ENCODE measurements around the gene NANP. TPM values are rescaled to one million over a fixed set of nuclear protein-coding genes. Genes with fewer than 3 reads are reported as not detected.

Gene NANP
- total RNA-seq, 1 experiment from 2014 or later: 7.1 TPM

- H3K9me3 Mint-ChIP-seq: peaks cover 17 to 21% of the 10 kb centered on the region in 2 experiments
- Histone ChIP-seq H4K91ac (ENCODE audit: insufficient read length, low read depth, low read length) (no peak overlapping the region), H3K14ac (ENCODE audit: insufficient read depth, low read length) (no peak overlapping the region), H3K9me3 (ENCODE audit: control insufficient read depth, low read depth, low read length) (no peaks in the 10 kb centered on the region), H3K4me1 (ENCODE audit: insufficient read depth, low read length) (no peaks in the 10 kb centered on the region), H2AFZ (ENCODE audit: low read length) (no peak overlapping the region), H3K18ac (ENCODE audit: insufficient read length, low read depth, low read length) (no peak overlapping the region), H2BK5ac (ENCODE audit: insufficient read length, low read length) (no peak overlapping the region), H3K27ac (ENCODE audit: insufficient read length, low read depth, low read length) (no peak overlapping the region), H3K4me2 (ENCODE audit: insufficient read depth, insufficient read length, low read length) (no peak overlapping the region), H4K8ac (replicated peaks; ENCODE audit: insufficient read length, low read depth, low read length) (no peak overlapping the region), H4K5ac (ENCODE audit: insufficient read length, low read depth, low read length) (no peak overlapping the region), H3K23ac (ENCODE audit: insufficient read length, low read depth, low read length) (no peak overlapping the region), H3K56ac (ENCODE audit: insufficient read length, low read depth, low read length) (no peak overlapping the region), H3K79me1 (ENCODE audit: insufficient read depth, low read depth, low read length, poor library complexity, severe bottlenecking) (peaks cover 3% of the 10 kb centered on the region), H2AK5ac (ENCODE audit: insufficient read length, low read length) (no peak overlapping the region), H3K9ac (ENCODE audit: extremely low read depth, insufficient read length, low read length) (no peak overlapping the region), H3K27me3 (ENCODE audit: insufficient read depth, low read length) (no peaks in the 10 kb centered on the region), H3K23me2 (ENCODE audit: insufficient read length, low read depth, low read length, poor library complexity, severe bottlenecking) (no peaks in the 10 kb centered on the region), H2BK120ac (ENCODE audit: low read depth, low read length, poor library complexity, severe bottlenecking) (no peak overlapping the region), H2BK20ac (ENCODE audit: low read depth, low read length, poor library complexity, severe bottlenecking) (no peak overlapping the region), H2BK15ac (ENCODE audit: low read depth, low read length) (no peak overlapping the region), H4K20me1 (ENCODE audit: control insufficient read depth, insufficient read depth, insufficient read length) (no peaks in the 10 kb centered on the region), H3T11ph (ENCODE audit: low read length) (no peak overlapping the region), H2BK12ac (ENCODE audit: insufficient read length, low read depth, low read length) (no peak overlapping the region), H3K4ac (ENCODE audit: low read depth, low read length) (no peak overlapping the region), H3K79me2 (ENCODE audit: insufficient read depth, low read length) (peaks cover 16% of the 10 kb centered on the region; the same call in 1 of the 2 replicates)
- no peak overlapping the region for H3K4me3 Mint-ChIP-seq
- peaks cover 45 to 55% (median 45%) of the 10 kb centered on the region in 3 experiments for H3K36me3 Mint-ChIP-seq (ENCODE audit: insufficient read depth in 1 of 3, low read depth in 3 of 3)
- no peak for TF ChIP-seq CTCF (conservative IDR thresholded peaks at IDR 0.05)
- no peak for DNase-seq
- H3K4me1 Mint-ChIP-seq: peaks cover 21 to 32% of the 10 kb centered on the region in 2 experiments
- H3K27me3 Mint-ChIP-seq (ENCODE audit: low read depth): no peaks in the 10 kb centered on the region
- H3K27ac Mint-ChIP-seq: no peak overlapping the region
Measured at GRCh38 chr20:25563362-25563761, 60.5 kb downstream of the NANP start.

Other genes with a start within 250 kb of the NANP start
- 54.4 and 56.6 TPM in 2 replicates for gene ABHD12, start 233.2 kb downstream of the NANP start, total RNA-seq (2021)
- gene GINS1, start 216.3 kb downstream of the NANP start, total RNA-seq (2021): 74.3 and 74.5 TPM in 2 replicates
- 29.2 and 34.3 TPM in 2 replicates for gene NINL, start 38.5 kb downstream of the NANP start, total RNA-seq (2021)
- gene ZNF337, start 72.8 kb upstream of the NANP start, total RNA-seq (2021): 9.8 and 10.3 TPM in 2 replicates